SK-N-SH treated with all-trans-retinoic acid at 6 μM for 48 hours (cell line): ENCODE data around the gene PTPN18.

Experiments used
- ATAC-seq: fragments of 200-7000 bp; cut with Tn5 transposase; 3 replicates; pipeline ENCODE4 v1.9.1; 2020; ENCODE audit warnings: mild to moderate bottlenecking, moderate library complexity
- ARNTL ChIP-seq: fragments of 450-650 bp; formaldehyde crosslinking; IDR thresholded peaks from 2 replicates; pipeline ENCODE4 v1.5.0; 2020; ENCODE audit warnings: low read depth, mild to moderate bottlenecking, moderate library complexity, borderline replicate concordance
- BACH2 ChIP-seq: fragments of 250-450 bp; sonication (Bioruptor Pico); IDR thresholded peaks from 2 replicates; pipeline ENCODE4 v1.9.0; 2021; ENCODE audit warnings: mild to moderate bottlenecking, borderline replicate concordance
- CREB5 ChIP-seq: fragments of 250-450 bp; sonication (Bioruptor Pico); IDR thresholded peaks from 2 replicates; pipeline ENCODE4 v1.5.1; 2020; ENCODE audit warnings: low read depth, mild to moderate bottlenecking, moderate library complexity
- CSRNP3 ChIP-seq: fragments of 250-450 bp; sonication (Bioruptor Pico); IDR thresholded peaks from 2 replicates; pipeline ENCODE4 v1.5.1; 2021; ENCODE audit warnings: mild to moderate bottlenecking, moderate library complexity
- ESRRG ChIP-seq: fragments of 250-450 bp; sonication (Bioruptor Pico); IDR thresholded peaks from 2 replicates; pipeline ENCODE4 v1.6.1; 2021; ENCODE audit warnings: mild to moderate bottlenecking
- GLIS3 ChIP-seq: fragments of 250-450 bp; sonication (Bioruptor Pico); IDR thresholded peaks from 2 replicates; pipeline ENCODE4 v1.5.0; 2020; ENCODE audit warnings: mild to moderate bottlenecking, moderate library complexity
- ISL1 ChIP-seq: fragments of 250-450 bp; sonication (Bioruptor Pico); IDR thresholded peaks from 2 replicates; pipeline ENCODE4 v2.1.2; 2022; ENCODE audit warnings: mild to moderate bottlenecking, moderate library complexity
- OSR1 ChIP-seq: fragments of 250-450 bp; sonication (Bioruptor Pico); IDR thresholded peaks from 2 replicates; pipeline ENCODE4 v1.8.0; 2022; ENCODE audit warnings: moderate library complexity, mild to moderate bottlenecking, inconsistent platforms
- PATZ1 ChIP-seq: fragments of 250-450 bp; sonication (Bioruptor Pico); IDR thresholded peaks from 2 replicates; pipeline ENCODE4 v1.8.0; 2020; ENCODE audit warnings: mild to moderate bottlenecking, moderate library complexity, borderline replicate concordance
- POU6F1 ChIP-seq: fragments of 250-450 bp; sonication (Bioruptor Pico); IDR thresholded peaks from 2 replicates; pipeline ENCODE4 v1.8.0; 2021; ENCODE audit warnings: low read depth, mild to moderate bottlenecking, moderate library complexity, borderline replicate concordance
- PPARA ChIP-seq: fragments of 250-450 bp; sonication (Bioruptor Pico); IDR thresholded peaks from 2 replicates; pipeline ENCODE4 v1.5.0; 2020; ENCODE audit warnings: mild to moderate bottlenecking, borderline replicate concordance
- RARB ChIP-seq: fragments of 250-450 bp; sonication (Bioruptor Pico); IDR thresholded peaks from 2 replicates; pipeline ENCODE4 v1.8.0; 2021; ENCODE audit warnings: mild to moderate bottlenecking, moderate library complexity
- SNAI2 ChIP-seq: fragments of 250-450 bp; sonication (Bioruptor Pico); IDR thresholded peaks from 2 replicates; pipeline ENCODE4 v1.5.0; 2020; ENCODE audit warnings: mild to moderate bottlenecking, moderate library complexity
- TCF4 ChIP-seq: fragments of 250-450 bp; sonication (Bioruptor Pico); IDR thresholded peaks from 2 replicates; pipeline ENCODE4 v1.8.0; 2021; ENCODE audit warnings: mild to moderate bottlenecking, moderate library complexity, borderline replicate concordance
- TOX ChIP-seq: fragments of 250-450 bp; sonication (Bioruptor Pico); IDR thresholded peaks from 2 replicates; pipeline ENCODE4 v1.8.0; 2021; ENCODE audit warnings: mild to moderate bottlenecking, moderate library complexity, borderline replicate concordance
- ZC3H10 ChIP-seq: fragments of 250-450 bp; sonication (Bioruptor Pico); IDR thresholded peaks from 2 replicates; pipeline ENCODE4 v1.5.1; 2021; ENCODE audit warnings: mild to moderate bottlenecking, moderate library complexity
- ZFP3 ChIP-seq: fragments of 250-450 bp; sonication (Bioruptor Pico); IDR thresholded peaks from 2 replicates; pipeline ENCODE4 v1.5.0; 2020; ENCODE audit warnings: mild to moderate bottlenecking, moderate library complexity
- ZFP30 ChIP-seq: fragments of 450-650 bp; formaldehyde crosslinking; IDR thresholded peaks from 2 replicates; pipeline ENCODE4 v1.5.0; 2022; ENCODE audit warnings: mild to moderate bottlenecking, moderate library complexity
- ZNF565 ChIP-seq: fragments of 450-650 bp; formaldehyde crosslinking; conservative IDR thresholded peaks from 2 replicates; pipeline ENCODE4 v1.5.0; 2020; ENCODE audit warnings: low read depth, mild to moderate bottlenecking, moderate library complexity
- ZNF70 ChIP-seq: fragments of 450-650 bp; formaldehyde crosslinking; IDR thresholded peaks from 2 replicates; pipeline ENCODE4 v1.5.0; 2020; ENCODE audit warnings: mild to moderate bottlenecking, moderate library complexity
- ZNF8 ChIP-seq: fragments of 450-650 bp; formaldehyde crosslinking; IDR thresholded peaks from 2 replicates; pipeline ENCODE4 v1.5.0; 2020; ENCODE audit warnings: mild to moderate bottlenecking, moderate library complexity

The PTPN18 gene

GRCh38 chr2:130355578-130356431, at the start of gene PTPN18:
PTPN18 (plus strand) TSS chr2:130356056; CDS start chr2:130356108, 52 bp downstream.
- ATAC-seq = peak; percentile 98
- TF ChIP-seq ZFP3 (CRISPR knock-in tag) (no peak), TCF4 (CRISPR knock-in tag) (no peak), OSR1 (CRISPR knock-in tag) (no peak), ZC3H10 (CRISPR knock-in tag) (no peak), TOX (no peak)

GRCh38 chr2:130307850-130308249, 48.0 kb upstream of the PTPN18 start:
- no peak for ATAC-seq

GRCh38 chr2:130310881-130311280, 45.0 kb upstream of the PTPN18 start:
- ATAC-seq = no peak

More at GRCh38 chr2:130307850-130308249, 48.0 kb upstream of the PTPN18 start:
- no peak for TF ChIP-seq ZFP3 (CRISPR knock-in tag)
- TF ChIP-seq GLIS3 (CRISPR knock-in tag) = no peak
- TF ChIP-seq SNAI2 = no peak
- TF ChIP-seq PPARA = no peak
- no peak for TF ChIP-seq PATZ1 (CRISPR knock-in tag)
- TF ChIP-seq ZNF8 (CRISPR knock-in tag) = no peak
- no peak for TF ChIP-seq TCF4 (CRISPR knock-in tag)
- TF ChIP-seq POU6F1 = no peak
- TF ChIP-seq CREB5 (CRISPR knock-in tag) = no peak
- no peak for TF ChIP-seq ZC3H10 (CRISPR knock-in tag)
- TF ChIP-seq ZNF565 = no peak
- TF ChIP-seq CSRNP3 (CRISPR knock-in tag) = no peak
- TF ChIP-seq ESRRG (CRISPR knock-in tag) = no peak
- no peak for TF ChIP-seq OSR1 (CRISPR knock-in tag)
- no peak for TF ChIP-seq BACH2 (CRISPR knock-in tag)
- TF ChIP-seq ISL1 = no peak
- TF ChIP-seq ZFP30 (CRISPR knock-in tag) = no peak
- no peak for TF ChIP-seq TOX
- TF ChIP-seq, all 23 proteins: peak for 0

More at GRCh38 chr2:130310881-130311280, 45.0 kb upstream of the PTPN18 start:
- TF ChIP-seq ZFP3 (CRISPR knock-in tag) (no peak), RARB (CRISPR knock-in tag) (no peak), TCF4 (CRISPR knock-in tag) (no peak), ZNF8 (CRISPR knock-in tag) (no peak), SNAI2 (no peak), BACH2 (CRISPR knock-in tag) (no peak), ARNTL (CRISPR knock-in tag) (no peak), GLIS3 (CRISPR knock-in tag) (no peak), OSR1 (CRISPR knock-in tag) (no peak), CSRNP3 (CRISPR knock-in tag) (no peak), ZNF565 (no peak), ZNF70 (CRISPR knock-in tag) (no peak), ZFP30 (CRISPR knock-in tag) (no peak)
